Activated CD4-positive, alpha-beta T cell treated with anti-CD3 and anti-CD28 coated beads, Interleukin-2, Interleukin-4, amounts not matched to agents 100 ng/mL and 50 ng/mL, durations not matched to agents 16 hours and 8 hours (primary cell): ENCODE data around the gene SELENOH.

Experiments used
- DNase-seq: peaks from one replicate; pipeline ENCODE4 v3.0.0-alpha.2; 2020; ENCODE audit warnings: low spot score

Gene SELENOH

GRCh38 chr11:57781529-57781943 lies 40.2 kb downstream of the SELENOH start:
- no peak for DNase-seq

GRCh38 chr11:57785072-57785471 lies 43.8 kb downstream of the SELENOH start:
- DNase-seq = no peak

- DNase-seq = no peak
Measured at GRCh38 chr11:57786436-57786835, 45.1 kb downstream of the SELENOH start.

- DNase-seq = no peak
Measured at GRCh38 chr11:57787006-57787604, 45.8 kb downstream of the SELENOH start.

GRCh38 chr11:57787920-57788702 lies 46.8 kb downstream of the SELENOH start:
- DNase-seq = no peak

GRCh38 chr11:57788703-57789088 lies 47.4 kb downstream of the SELENOH start:
- no peak for DNase-seq

- DNase-seq = no peak
Measured at GRCh38 chr11:57791321-57792059, 50.2 kb downstream of the SELENOH start.

- peak; percentile 90 for DNase-seq
Measured at GRCh38 chr11:57792060-57792541, 50.8 kb downstream of the SELENOH start.

- DNase-seq = no peak
Measured at GRCh38 chr11:57792870-57793269, 51.6 kb downstream of the SELENOH start.
